Activated naive CD4-positive, alpha-beta T cell treated with anti-CD3 and anti-CD28 coated beads, Interleukin-2, amount 50 U/mL, for 16 hours (primary cell): ENCODE measurements around the gene BRD7.

Source experiments
- DNase-seq: peaks from one replicate; pipeline ENCODE4 v3.0.0-alpha.2; 2020

BRD7 gene

GRCh38 chr16:50318796-50319578 is 49.8 kb downstream of the BRD7 start:
- DNase-seq, result no peak

DNA sequence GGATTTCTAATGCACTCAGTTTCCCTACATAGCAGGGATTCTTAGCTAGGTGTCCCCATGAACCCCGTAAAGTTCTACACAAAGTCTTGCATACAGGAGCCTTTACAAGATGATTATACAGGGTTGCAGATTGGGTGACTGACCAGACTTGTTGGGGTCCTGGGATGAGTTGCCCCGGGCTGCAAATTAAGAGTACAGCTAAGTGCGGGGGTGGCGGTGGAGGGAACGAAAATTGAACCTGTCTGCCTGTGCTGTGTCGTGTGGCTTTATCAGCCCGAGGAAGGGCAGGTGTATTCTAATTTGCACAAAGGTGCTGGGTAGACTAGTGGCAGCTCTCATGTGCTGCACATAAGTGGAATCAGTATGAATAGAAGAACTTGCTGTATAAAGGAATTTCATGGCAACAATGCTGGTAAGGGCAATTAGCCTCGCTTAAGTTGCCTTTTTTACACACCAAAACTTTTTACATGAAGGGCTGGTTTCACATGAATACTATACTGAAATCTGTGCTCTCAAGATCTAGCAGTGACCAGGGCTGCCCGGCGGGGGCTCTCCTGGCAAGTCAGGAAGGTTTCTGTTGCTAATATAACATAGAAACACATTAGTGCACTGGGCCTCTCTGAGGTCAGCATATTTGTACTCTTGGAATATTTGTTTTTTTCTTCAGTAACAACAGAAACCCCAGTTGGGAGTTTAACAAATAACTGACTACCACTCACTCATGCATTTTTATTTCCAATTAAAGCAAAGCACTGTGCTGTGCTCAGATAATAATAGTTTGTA is 51.7 kb downstream of the BRD7 start:
- DNase-seq, result no peak

GRCh38 chr16:50316102-50316847 is 52.5 kb downstream of the BRD7 start:
- no peak for DNase-seq

GRCh38 chr16:50315346-50315997 is 53.3 kb downstream of the BRD7 start:
- DNase-seq, result no peak

GRCh38 chr16:50314665-50315064 is 54.1 kb downstream of the BRD7 start:
- DNase-seq, result no peak

DNA sequence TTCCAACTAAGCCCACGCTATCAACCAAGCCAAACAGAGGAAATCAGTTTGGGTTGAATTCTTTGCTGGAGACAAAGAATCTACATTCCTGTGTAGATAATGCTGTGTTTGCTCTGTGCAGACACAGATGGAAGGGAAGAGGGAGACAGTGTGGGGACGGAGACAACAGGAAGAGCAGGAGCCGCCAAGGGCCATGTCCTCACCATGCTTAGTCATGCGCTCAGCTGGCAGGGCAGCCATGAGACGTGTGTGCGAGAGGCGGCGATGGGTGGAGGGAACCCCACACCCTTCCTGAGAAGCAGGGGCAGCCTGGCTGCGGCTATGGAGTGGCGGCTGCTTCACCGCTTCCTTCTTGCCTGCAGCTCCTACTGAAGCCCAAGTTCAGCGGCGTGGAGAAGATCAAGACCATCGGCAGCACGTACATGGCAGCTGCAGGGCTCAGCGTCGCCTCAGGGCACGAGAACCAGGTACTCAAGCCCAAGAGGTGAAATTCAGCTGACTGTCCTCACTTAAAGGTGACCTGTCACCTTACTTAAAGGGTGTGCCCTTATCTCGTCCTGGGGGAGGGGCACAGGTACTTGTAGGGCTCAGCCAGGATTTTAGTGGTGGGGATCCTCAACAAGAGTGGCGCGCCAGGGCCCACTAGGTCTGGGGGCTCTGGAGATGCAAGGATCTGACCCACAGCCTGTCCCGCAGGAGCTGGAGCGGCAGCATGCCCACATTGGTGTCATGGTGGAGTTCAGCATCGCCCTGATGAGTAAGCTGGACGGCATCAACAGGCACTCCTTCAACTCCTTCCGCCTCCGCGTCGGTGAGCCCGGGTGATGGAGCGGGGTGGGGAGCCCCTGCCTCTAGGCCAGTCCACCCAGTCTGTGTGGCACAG is 55.0 kb downstream of the BRD7 start:
- DNase-seq, result no peak

GRCh38 chr16:50311891-50312501 is 56.8 kb downstream of the BRD7 start:
- no peak for DNase-seq

GRCh38 chr16:50311134-50311528 is 57.7 kb downstream of the BRD7 start:
- DNase-seq, result no peak

GRCh38 chr16:50310308-50311133 is 58.3 kb downstream of the BRD7 start:
- no peak for DNase-seq

GRCh38 chr16:50309527-50310307 is 59.1 kb downstream of the BRD7 start:
- DNase-seq, result no peak

DNA sequence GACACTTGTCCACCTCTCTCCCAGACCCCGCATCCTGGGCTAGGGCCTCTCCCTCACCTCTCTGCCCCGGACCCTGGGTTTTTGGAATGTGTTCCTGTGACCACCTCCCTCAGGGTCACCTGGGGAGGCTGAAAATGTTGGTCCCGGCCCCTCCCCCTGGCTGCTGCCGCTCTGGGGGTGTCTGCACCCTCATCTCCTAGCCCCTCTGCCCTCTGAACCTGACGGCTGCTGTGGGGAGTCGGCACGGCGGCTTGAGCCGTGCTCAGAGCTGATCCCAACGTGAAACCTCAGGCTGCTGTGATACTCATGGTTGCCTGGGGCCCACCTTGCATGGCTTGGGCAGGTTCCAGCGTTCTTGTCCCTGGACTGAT is 59.6 kb downstream of the BRD7 start:
- no peak for DNase-seq

DNA sequence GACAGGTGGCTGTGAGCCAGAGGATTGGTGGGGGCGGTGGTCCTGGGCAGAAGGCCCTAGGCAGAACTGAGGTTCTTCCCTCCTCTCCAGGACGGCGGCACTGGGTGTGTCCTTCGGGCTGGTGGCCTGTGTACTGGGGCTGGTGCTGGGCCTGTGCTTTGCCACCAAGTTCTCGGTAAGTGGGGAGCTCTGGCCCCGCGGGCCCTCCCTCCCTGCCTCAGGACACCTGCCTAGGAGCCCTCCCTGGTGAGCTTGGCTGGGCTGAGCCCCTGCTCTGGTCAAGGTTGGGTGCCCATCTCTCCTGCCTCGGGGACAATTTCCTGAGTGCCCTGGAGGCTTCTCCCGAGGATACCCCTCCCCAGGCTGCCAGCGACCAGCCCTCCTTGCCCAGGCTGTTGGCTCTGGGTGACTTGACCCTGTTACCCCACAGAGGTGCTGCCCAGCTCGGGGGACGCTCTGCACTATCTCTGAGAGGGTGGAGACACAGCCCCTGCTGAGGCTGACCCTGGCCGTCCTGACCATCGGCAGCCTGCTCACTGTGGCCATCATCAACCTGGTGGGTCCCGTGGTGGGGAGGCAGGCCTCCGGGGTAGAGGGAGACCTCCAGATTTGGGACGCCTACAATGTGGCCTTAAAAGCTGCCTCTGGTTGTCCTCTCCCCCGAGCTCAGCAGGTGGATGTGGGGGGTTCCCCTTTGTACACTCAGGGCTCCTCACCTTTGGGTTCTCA is 60.4 kb downstream of the BRD7 start:
- no peak for DNase-seq

GRCh38 chr16:50306287-50306686 is 62.5 kb downstream of the BRD7 start:
- no peak for DNase-seq

DNA sequence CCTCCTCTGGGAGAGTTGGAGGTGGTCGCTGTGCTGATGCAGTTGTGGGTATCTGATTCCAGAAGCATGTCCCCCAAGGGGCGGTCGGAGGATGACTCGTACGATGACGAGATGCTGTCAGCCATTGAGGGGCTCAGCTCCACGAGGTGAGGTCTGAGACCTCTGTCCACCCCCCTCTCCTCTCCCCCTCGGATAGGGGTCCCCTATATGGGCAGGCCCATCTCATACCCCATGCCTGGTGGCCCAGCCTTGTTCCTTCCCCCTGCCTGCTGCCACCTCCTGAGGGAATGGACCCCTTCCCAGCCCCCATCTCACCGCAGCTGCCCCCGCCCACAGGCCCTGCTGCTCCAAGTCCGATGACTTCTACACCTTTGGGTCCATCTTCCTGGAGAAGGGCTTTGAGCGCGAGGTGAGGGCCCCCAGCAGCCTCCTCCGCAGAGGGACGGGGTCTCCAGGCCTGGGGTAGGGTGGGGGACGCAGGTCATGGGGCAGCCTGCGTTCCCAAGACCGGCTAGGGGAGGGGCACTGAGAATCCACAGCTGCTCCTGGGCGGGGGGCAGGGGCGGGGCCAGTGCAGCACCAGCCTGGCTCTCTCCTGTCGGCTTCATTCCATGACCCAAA is 63.2 kb downstream of the BRD7 start:
- no peak for DNase-seq

- no peak for DNase-seq
Measured at GRCh38 chr16:50304467-50305440, 64.0 kb downstream of the BRD7 start.

DNA sequence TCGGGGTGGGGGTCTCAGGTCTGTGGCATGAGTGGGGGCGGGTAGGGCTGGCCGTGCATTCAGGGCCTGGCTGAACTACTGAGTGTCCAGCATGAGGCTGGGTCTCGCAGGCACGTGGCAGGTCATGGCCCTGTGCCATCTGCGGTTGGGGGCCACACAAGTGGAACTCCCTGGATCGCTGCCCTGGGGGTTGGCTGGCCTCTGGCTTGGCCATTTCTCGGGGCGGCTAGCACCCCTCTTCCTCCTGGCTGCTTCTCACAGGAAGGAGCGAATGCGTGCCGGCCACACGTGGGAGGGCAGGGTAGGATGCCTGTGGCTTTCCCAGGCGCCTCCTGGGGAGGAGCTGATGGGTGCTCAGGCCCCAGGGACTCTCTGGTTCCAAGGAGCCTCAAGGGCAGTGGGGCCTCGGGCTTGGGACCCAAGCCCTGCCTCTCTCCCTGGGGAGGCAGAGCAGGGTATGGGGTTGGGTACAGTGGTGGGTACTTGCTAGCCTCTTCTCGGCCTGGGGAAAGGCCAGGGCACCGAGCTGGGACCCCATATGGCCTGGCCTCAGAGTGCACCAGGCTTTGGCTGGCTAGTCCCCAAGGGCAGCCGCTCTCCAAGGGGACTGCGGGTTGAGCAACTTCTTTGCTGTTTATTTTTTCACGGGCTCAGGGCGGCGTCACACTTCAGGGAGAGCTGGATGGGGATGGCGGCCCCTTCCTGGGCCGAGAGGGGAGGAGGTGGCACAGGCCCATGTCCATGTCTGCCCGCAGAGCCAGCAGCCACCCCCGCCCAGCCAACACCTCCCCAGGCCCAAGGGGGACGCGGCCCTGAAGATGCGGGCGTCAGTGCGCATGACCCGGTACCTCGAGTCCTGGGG is 65.0 kb downstream of the BRD7 start:
- no peak for DNase-seq
